ENCODE measurements around the gene TAF6L. TPM values are rescaled to one million over a fixed set of nuclear protein-coding genes. Genes with fewer than 3 reads are reported as not detected.
A peak's percentile ranks its signal among the peaks of the same experiment; 100 is the strongest.

Gene TAF6L
- total and polyA plus RNA-seq, 9 of the 15 experiments (the other 6 are each of a cell fraction or from before 2014, with no cell fraction given): 0.04 to 45.5 (median 20.8) TPM

DNA sequence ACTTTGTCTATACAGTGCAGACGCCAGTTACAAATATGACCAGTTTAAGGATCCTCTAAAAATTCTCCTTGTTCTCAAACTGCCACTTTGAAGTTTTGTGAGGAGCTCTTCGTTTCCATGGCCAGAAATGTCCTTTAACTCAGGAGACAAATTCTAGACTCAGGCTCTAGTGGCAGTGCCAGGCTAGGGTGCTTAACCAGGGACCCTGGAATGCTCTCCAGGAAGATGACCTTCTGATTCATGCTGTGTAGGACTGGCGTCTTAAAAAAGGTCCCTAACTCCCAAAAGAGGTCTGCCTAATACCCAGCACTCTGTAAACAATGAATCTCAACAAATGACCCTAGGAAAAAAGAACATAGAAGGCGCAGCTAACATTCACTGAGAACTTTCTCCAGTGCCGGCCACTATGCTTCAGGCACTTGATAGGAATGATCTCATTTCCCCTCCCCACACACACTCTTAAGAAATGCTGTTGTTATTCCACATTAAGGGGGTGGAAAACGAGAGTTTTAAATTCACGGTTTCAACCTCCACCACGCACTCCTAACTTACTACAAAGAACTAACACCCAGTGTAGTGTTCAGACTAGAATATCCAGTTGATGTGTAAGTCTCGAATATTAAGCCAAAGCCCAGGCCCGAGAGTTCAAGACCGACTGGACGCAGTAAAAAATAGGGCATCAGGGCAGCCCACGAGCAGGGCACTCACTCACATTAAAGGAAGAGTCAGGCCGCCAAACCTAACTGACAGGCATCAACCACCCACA is 33.3 kb downstream of the TAF6L start (continued):
- TF ChIP-seq, protein P1, sequence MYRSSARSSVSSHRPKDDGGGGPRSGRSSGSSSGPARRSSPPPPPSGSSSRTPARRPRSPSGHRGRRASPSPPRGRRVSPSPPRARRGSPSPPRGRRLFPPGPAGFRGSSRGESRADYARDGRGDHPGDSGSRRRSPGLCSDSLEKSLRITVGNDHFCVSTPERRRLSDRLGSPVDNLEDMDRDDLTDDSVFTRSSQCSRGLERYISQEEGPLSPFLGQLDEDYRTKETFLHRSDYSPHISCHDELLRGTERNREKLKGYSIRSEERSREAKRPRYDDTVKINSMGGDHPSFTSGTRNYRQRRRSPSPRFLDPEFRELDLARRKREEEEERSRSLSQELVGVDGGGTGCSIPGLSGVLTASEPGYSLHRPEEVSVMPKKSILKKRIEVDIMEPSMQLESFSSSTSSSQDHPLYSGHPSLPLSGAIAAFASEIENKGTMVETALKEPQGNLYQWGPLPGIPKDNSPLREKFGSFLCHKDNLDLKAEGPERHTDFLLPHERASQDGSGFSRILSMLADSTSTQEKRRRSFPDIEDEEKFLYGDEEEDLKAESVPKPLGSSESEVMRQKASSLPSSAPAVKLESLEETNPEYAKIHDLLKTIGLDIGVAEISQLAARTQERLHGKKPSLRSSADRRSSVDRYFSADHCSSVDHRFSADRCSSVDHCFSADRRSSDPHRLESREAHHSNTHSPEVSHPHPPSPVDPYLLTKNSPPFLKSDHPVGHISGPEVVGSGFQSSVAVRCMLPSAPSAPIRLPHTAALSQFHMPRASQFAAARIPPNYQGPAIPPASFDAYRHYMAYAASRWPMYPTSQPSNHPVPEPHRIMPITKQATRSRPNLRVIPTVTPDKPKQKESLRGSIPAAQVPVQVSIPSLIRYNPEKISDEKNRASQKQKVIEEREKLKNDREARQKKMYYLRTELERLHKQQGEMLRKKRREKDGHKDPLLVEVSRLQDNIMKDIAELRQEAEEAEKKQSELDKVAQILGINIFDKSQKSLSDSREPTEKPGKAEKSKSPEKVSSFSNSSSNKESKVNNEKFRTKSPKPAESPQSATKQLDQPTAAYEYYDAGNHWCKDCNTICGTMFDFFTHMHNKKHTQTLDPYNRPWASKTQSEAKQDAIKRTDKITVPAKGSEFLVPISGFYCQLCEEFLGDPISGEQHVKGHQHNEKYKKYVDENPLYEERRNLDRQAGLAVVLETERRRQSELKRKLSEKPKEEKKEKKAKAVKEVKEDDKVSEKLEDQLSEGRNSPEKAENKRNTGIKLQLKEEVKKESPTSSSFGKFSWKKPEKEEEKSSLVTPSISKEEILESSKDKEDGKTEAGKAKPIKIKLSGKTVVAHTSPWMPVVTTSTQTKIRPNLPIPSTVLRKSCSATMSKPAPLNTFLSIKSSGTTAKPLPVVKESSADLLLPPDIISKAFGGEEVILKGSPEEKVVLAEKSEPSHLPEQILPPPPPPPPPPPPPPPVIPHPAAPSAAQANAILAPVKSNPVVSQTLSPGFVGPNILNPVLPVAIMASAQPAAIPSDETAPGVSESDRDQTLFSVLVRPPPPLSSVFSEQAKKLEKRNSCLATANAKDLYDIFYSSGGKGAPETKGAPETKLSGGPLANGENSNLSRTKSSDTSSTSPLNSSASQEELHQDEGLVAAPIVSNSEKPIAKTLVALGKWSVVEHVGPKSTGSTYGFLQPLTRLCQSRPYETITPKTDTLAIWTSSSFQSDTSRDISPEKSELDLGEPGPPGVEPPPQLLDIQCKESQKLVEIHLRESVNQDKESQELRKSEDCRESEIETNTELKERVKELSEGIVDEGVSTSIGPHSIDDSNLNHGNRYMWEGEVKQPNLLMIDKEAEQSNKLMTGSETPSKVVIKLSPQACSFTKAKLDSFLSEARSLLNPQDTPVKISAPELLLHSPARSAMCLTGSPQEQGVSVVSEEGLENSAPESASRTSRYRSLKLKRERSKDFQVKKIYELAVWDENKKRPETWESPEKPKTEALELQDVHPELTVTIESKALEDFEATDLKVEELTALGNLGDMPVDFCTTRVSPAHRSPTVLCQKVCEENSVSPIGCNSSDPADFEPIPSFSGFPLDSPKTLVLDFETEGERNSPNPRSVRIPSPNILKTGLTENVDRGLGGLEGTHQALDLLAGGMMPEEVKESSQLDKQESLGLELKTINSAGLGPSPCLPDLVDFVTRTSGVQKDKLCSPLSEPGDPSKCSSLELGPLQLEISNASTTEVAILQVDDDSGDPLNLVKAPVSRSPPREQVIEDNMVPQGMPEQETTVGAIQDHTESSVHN (IDR thresholded peaks at IDR 0.05; ENCODE audit: borderline replicate concordance in 1 of 2, low read depth in 1 of 2): no peak
- TF ChIP-seq POLR2A (conservative IDR thresholded peaks at IDR 0.05): no peak
- no peak for TF ChIP-seq ZFX (CRISPR knock-in tag; IDR thresholded peaks at IDR 0.05)
- 0 out of 4 replicates have a peak, but pooled peaks of 1 of the 2 experiments have one; percentile 51 for TF ChIP-seq TBL1XR1 (IDR thresholded peaks at IDR 0.05; ENCODE audit: low read length in 2 of 2)
- 0 out of 4 replicates have a peak, but pooled peaks of 1 of the 2 experiments have one; percentile 44 for TF ChIP-seq SIN3A (IDR thresholded peaks at IDR 0.05; ENCODE audit: borderline replicate concordance in 2 of 2, control insufficient read depth in 1 of 2, low read depth in 2 of 2, low read length in 2 of 2)
- TF ChIP-seq, protein P2, sequence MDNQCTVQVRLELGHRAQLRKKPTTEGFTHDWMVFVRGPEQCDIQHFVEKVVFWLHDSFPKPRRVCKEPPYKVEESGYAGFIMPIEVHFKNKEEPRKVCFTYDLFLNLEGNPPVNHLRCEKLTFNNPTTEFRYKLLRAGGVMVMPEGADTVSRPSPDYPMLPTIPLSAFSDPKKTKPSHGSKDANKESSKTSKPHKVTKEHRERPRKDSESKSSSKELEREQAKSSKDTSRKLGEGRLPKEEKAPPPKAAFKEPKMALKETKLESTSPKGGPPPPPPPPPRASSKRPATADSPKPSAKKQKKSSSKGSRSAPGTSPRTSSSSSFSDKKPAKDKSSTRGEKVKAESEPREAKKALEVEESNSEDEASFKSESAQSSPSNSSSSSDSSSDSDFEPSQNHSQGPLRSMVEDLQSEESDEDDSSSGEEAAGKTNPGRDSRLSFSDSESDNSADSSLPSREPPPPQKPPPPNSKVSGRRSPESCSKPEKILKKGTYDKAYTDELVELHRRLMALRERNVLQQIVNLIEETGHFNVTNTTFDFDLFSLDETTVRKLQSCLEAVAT (IDR thresholded peaks at IDR 0.05): 0 out of 4 replicates have a peak, but pooled peaks of 1 of the 2 experiments have one; percentile 17
- no peak for TF ChIP-seq ZNF41 (CRISPR knock-in tag; conservative IDR thresholded peaks at IDR 0.05)
- no peak for TF ChIP-seq SAP30 (IDR thresholded peaks at IDR 0.05; ENCODE audit: borderline replicate concordance, insufficient read depth, low read depth, low read length, poor library complexity, severe bottlenecking)
- TF ChIP-seq PHF8 (IDR thresholded peaks at IDR 0.05; ENCODE audit: borderline replicate concordance, low read length): no peak
- TF ChIP-seq MAFF (IDR thresholded peaks at IDR 0.05; ENCODE audit: low read length): no peak
- TF ChIP-seq, protein P3, sequence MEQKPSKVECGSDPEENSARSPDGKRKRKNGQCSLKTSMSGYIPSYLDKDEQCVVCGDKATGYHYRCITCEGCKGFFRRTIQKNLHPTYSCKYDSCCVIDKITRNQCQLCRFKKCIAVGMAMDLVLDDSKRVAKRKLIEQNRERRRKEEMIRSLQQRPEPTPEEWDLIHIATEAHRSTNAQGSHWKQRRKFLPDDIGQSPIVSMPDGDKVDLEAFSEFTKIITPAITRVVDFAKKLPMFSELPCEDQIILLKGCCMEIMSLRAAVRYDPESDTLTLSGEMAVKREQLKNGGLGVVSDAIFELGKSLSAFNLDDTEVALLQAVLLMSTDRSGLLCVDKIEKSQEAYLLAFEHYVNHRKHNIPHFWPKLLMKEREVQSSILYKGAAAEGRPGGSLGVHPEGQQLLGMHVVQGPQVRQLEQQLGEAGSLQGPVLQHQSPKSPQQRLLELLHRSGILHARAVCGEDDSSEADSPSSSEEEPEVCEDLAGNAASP (IDR thresholded peaks at IDR 0.05): no peak
- TF ChIP-seq, protein P4, sequence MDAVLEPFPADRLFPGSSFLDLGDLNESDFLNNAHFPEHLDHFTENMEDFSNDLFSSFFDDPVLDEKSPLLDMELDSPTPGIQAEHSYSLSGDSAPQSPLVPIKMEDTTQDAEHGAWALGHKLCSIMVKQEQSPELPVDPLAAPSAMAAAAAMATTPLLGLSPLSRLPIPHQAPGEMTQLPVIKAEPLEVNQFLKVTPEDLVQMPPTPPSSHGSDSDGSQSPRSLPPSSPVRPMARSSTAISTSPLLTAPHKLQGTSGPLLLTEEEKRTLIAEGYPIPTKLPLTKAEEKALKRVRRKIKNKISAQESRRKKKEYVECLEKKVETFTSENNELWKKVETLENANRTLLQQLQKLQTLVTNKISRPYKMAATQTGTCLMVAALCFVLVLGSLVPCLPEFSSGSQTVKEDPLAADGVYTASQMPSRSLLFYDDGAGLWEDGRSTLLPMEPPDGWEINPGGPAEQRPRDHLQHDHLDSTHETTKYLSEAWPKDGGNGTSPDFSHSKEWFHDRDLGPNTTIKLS (IDR thresholded peaks at IDR 0.05; ENCODE audit: borderline replicate concordance, low read depth): no peak
- no peak for TF ChIP-seq BMI1 (IDR thresholded peaks at IDR 0.05; ENCODE audit: low read length)
- TF ChIP-seq KLF16 (IDR thresholded peaks at IDR 0.05): no peak
